ENCODE measurements around the gene ZNF254.
A peak's percentile ranks its signal among the peaks of the same experiment; 100 is the strongest.

ZNF254 gene

DNA sequence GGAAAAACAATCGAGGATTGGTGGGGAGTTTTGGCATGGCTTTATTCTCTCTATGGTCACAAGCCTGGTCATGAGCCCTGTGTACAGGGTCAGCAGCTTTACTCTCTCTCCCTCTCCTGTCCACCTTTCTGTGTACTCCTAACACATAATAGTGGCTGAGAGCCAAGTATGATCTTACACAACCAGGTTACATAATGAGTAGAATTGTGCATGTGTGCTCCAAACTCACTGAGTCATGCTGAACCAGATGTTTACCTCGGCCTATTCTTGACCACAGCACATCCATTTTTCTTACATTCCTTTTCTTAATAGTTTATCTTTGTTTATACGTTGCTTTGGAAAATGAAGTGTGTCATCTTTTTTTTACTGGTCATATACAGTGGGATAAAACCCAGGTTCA lies 53.1 kb downstream of the ZNF254 start:
- H4K8ac ChIP-seq (ENCODE audit: low read depth, low read length): no peak overlapping the region
- H3K23ac ChIP-seq (ENCODE audit: low read length): no peak overlapping the region
- H2AFZ ChIP-seq (ENCODE audit: insufficient read depth, low read length, poor library complexity): no peak overlapping the region
- H3K27me3 ChIP-seq (ENCODE audit: insufficient read depth, low read length): no peaks in the 10 kb centered on the region
- no peak overlapping the region for H2BK12ac ChIP-seq (ENCODE audit: low read length)
- H2BK120ac ChIP-seq (ENCODE audit: insufficient read depth, low read length, poor library complexity): no peak overlapping the region
- no peaks in the 10 kb centered on the region for H3K79me2 ChIP-seq (ENCODE audit: control insufficient read depth, insufficient read depth, low read length, poor library complexity)
- H3K27ac ChIP-seq (ENCODE audit: low read depth, low read length): no peak overlapping the region
- H3K4me2 ChIP-seq (ENCODE audit: low read length): no peak overlapping the region
- peaks cover 0 to 7% of the 10 kb centered on the region in 2 experiments for H3K36me3 ChIP-seq (ENCODE audit: control insufficient read depth in 1 of 2, insufficient read depth in 2 of 2, low read length in 2 of 2)
- no peak overlapping the region for H2AK5ac ChIP-seq (ENCODE audit: low read length)
- no peak overlapping the region for H4K91ac ChIP-seq (ENCODE audit: low read depth, low read length)
- H3K9ac ChIP-seq (ENCODE audit: low read length): no peak overlapping the region
- no peak overlapping the region for H2BK5ac ChIP-seq (ENCODE audit: low read depth, low read length, poor library complexity)
- H4K12ac ChIP-seq (ENCODE audit: low read depth, low read length): no peak overlapping the region
- peaks cover 7 to 11% of the 10 kb centered on the region in 2 experiments for H3K4me1 ChIP-seq (ENCODE audit: control insufficient read depth in 1 of 2, insufficient read depth in 2 of 2, low read length in 2 of 2)
- H3K4ac ChIP-seq (ENCODE audit: low read depth, low read length): no peak overlapping the region
- no peaks in the 10 kb centered on the region for H3K79me1 ChIP-seq (ENCODE audit: low read length)
- no CpG with 5 or more reads among the region's 3 CpGs for WGBS (ENCODE audit: extremely low coverage, insufficient coverage, insufficient read length)
- no peak overlapping the region for H3K4me3 ChIP-seq (ENCODE audit: low read depth, low read length)
- peak; percentile 49 to 80 for DNase-seq
- H3K14ac ChIP-seq (ENCODE audit: low read length): no peak overlapping the region
- H3K9me3 ChIP-seq (ENCODE audit: insufficient read depth, low read depth, low read length): peaks cover 3% of the 10 kb centered on the region
- no peak overlapping the region for H3K18ac ChIP-seq (ENCODE audit: low read length)

DNA sequence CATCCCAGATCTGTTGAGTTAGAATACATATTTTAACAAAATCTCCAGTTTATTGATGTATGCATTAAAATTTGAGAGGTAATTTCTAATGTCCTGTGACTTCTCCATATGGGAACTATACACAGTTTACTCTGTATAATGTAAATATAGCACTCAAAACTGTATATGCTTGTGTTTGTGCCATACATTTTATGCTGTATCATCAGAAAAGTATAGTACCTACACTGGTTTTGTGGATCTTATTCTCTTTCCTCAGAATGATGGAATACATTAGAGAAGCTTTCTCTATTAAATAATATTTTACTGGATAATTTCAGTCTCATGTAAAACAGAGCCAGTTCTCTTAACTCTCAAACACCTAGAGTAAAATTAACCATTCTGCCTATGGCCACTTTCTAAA lies 53.6 kb downstream of the ZNF254 start:
- H3K79me2 ChIP-seq (ENCODE audit: control insufficient read depth, insufficient read depth, low read length, poor library complexity): no peaks in the 10 kb centered on the region
- no peaks in the 10 kb centered on the region for H3K79me1 ChIP-seq (ENCODE audit: low read length)
- H3K27me3 ChIP-seq (ENCODE audit: insufficient read depth, low read length): no peaks in the 10 kb centered on the region
- no peak for DNase-seq
- no peak overlapping the region for H2AK5ac ChIP-seq (ENCODE audit: low read length)
- H2AFZ ChIP-seq (ENCODE audit: insufficient read depth, low read length, poor library complexity): no peak overlapping the region
- no peak overlapping the region for H4K12ac ChIP-seq (ENCODE audit: low read depth, low read length)
- no peak overlapping the region for H2BK12ac ChIP-seq (ENCODE audit: low read length)
- no peak overlapping the region for H2BK5ac ChIP-seq (ENCODE audit: low read depth, low read length, poor library complexity)
- no peak overlapping the region for H3K27ac ChIP-seq (ENCODE audit: low read depth, low read length)
- no peak overlapping the region for H3K9ac ChIP-seq (ENCODE audit: low read length)
- H2BK120ac ChIP-seq (ENCODE audit: insufficient read depth, low read length, poor library complexity): no peak overlapping the region
- H3K4me3 ChIP-seq (ENCODE audit: low read depth, low read length): no peak overlapping the region
- no peak overlapping the region for H3K18ac ChIP-seq (ENCODE audit: low read length)
- H3K9me3 ChIP-seq (ENCODE audit: insufficient read depth, low read depth, low read length): peaks cover 3% of the 10 kb centered on the region
- H3K4ac ChIP-seq (ENCODE audit: low read depth, low read length): no peak overlapping the region
- H3K23ac ChIP-seq (ENCODE audit: low read length): no peak overlapping the region
- H3K14ac ChIP-seq (ENCODE audit: low read length): no peak overlapping the region
- no peak overlapping the region for H4K8ac ChIP-seq (ENCODE audit: low read depth, low read length)
- H3K4me1 ChIP-seq (ENCODE audit: control insufficient read depth in 1 of 2, insufficient read depth in 2 of 2, low read length in 2 of 2): peaks cover 7 to 11% of the 10 kb centered on the region in 2 experiments
- peaks cover 0 to 7% of the 10 kb centered on the region in 2 experiments for H3K36me3 ChIP-seq (ENCODE audit: control insufficient read depth in 1 of 2, insufficient read depth in 2 of 2, low read length in 2 of 2)
- H4K91ac ChIP-seq (ENCODE audit: low read depth, low read length): no peak overlapping the region
- no peak overlapping the region for H3K4me2 ChIP-seq (ENCODE audit: low read length)

DNA sequence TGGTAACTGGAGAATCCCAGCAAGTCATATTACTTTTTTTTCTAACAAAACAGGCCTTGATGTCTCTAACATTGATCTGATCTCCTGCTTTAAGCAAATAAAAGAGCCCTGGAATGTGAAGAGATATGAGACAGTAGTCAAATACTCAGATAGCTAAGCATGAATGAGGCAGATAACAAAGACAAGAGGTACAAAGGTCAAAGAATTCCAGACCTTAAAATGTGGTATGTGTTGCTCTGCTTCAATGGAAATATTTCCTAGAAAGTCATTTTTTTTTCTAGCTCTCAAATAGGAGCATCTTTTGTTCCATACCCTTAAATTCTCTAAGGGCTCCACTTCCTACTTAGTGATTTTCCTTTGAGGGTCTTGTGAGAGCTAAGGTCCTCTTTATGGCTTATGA lies 54.6 kb downstream of the ZNF254 start:
- peaks cover 3% of the 10 kb centered on the region for H3K9me3 ChIP-seq (ENCODE audit: insufficient read depth, low read depth, low read length)
- no peak overlapping the region for H3K4me2 ChIP-seq (ENCODE audit: low read length)
- H3K14ac ChIP-seq (ENCODE audit: low read length): no peak overlapping the region
- no peak overlapping the region for H2AFZ ChIP-seq (ENCODE audit: insufficient read depth, low read length, poor library complexity)
- H3K4me1 ChIP-seq (ENCODE audit: control insufficient read depth in 1 of 2, insufficient read depth in 2 of 2, low read length in 2 of 2): peaks cover 7 to 11% of the 10 kb centered on the region in 2 experiments
- H3K23ac ChIP-seq (ENCODE audit: low read length): no peak overlapping the region
- H2BK120ac ChIP-seq (ENCODE audit: insufficient read depth, low read length, poor library complexity): no peak overlapping the region
- no peak overlapping the region for H4K12ac ChIP-seq (ENCODE audit: low read depth, low read length)
- H3K4me3 ChIP-seq (ENCODE audit: low read depth, low read length): no peak overlapping the region
- no peak overlapping the region for H2BK12ac ChIP-seq (ENCODE audit: low read length)
- no peak overlapping the region for H2BK5ac ChIP-seq (ENCODE audit: low read depth, low read length, poor library complexity)
- H2AK5ac ChIP-seq (ENCODE audit: low read length): no peak overlapping the region
- H3K79me1 ChIP-seq (ENCODE audit: low read length): no peaks in the 10 kb centered on the region
- H3K27me3 ChIP-seq (ENCODE audit: insufficient read depth, low read length): no peaks in the 10 kb centered on the region
- H4K91ac ChIP-seq (ENCODE audit: low read depth, low read length): no peak overlapping the region
- no peak overlapping the region for H3K18ac ChIP-seq (ENCODE audit: low read length)
- peak in 1 of 2 donors; percentile 71 for DNase-seq
- H3K36me3 ChIP-seq (ENCODE audit: control insufficient read depth in 1 of 2, insufficient read depth in 2 of 2, low read length in 2 of 2): peaks cover 0 to 7% of the 10 kb centered on the region in 2 experiments
- no peak overlapping the region for H3K9ac ChIP-seq (ENCODE audit: low read length)
- no peak overlapping the region for H3K4ac ChIP-seq (ENCODE audit: low read depth, low read length)
- H4K8ac ChIP-seq (ENCODE audit: low read depth, low read length): no peak overlapping the region
- no peak overlapping the region for H3K27ac ChIP-seq (ENCODE audit: low read depth, low read length)
- no peaks in the 10 kb centered on the region for H3K79me2 ChIP-seq (ENCODE audit: control insufficient read depth, insufficient read depth, low read length, poor library complexity)

DNA sequence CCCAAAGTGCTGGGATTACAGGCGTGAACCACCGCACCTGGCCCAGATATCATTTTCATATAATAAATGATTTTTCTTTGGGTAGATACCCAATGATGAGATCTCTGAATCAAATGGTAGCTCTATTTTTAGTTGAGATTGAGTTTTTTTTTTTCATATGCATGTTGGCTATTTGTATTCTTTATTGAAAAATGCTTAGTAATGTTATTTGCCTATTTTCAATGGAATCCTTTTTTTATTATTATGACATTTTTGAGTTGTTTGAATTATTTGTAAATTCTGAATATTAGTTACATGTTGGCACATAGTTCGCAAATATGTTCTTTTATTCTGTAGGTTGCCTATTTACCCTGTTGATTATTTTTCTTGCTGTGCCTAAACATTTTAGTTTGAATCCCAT lies 55.8 kb downstream of the ZNF254 start:
- no peak for DNase-seq
- H3K4me3 ChIP-seq (ENCODE audit: low read depth, low read length): no peak overlapping the region
- no peak overlapping the region for H2BK5ac ChIP-seq (ENCODE audit: low read depth, low read length, poor library complexity)
- H3K14ac ChIP-seq (ENCODE audit: low read length): no peak overlapping the region
- no peaks in the 10 kb centered on the region for H3K79me2 ChIP-seq (ENCODE audit: control insufficient read depth, insufficient read depth, low read length, poor library complexity)
- H3K79me1 ChIP-seq (ENCODE audit: low read length): no peaks in the 10 kb centered on the region
- H3K4ac ChIP-seq (ENCODE audit: low read depth, low read length): no peak overlapping the region
- H3K4me1 ChIP-seq (ENCODE audit: control insufficient read depth in 1 of 2, insufficient read depth in 2 of 2, low read length in 2 of 2): peaks cover 0 to 2% of the 10 kb centered on the region in 2 experiments
- H3K9ac ChIP-seq (ENCODE audit: low read length): no peak overlapping the region
- no peak overlapping the region for H3K23ac ChIP-seq (ENCODE audit: low read length)
- H4K8ac ChIP-seq (ENCODE audit: low read depth, low read length): no peak overlapping the region
- H2BK120ac ChIP-seq (ENCODE audit: insufficient read depth, low read length, poor library complexity): no peak overlapping the region
- H4K12ac ChIP-seq (ENCODE audit: low read depth, low read length): no peak overlapping the region
- no peak overlapping the region for H4K91ac ChIP-seq (ENCODE audit: low read depth, low read length)
- no peaks in the 10 kb centered on the region for H3K36me3 ChIP-seq (ENCODE audit: control insufficient read depth in 1 of 2, insufficient read depth in 2 of 2, low read length in 2 of 2)
- no peak overlapping the region for H3K18ac ChIP-seq (ENCODE audit: low read length)
- no peak overlapping the region for H2AFZ ChIP-seq (ENCODE audit: insufficient read depth, low read length, poor library complexity)
- WGBS (ENCODE audit: extremely low coverage, insufficient coverage, insufficient read length): no CpG with 5 or more reads among the region's 3 CpGs
- no peak overlapping the region for H3K27ac ChIP-seq (ENCODE audit: low read depth, low read length)
- H2AK5ac ChIP-seq (ENCODE audit: low read length): no peak overlapping the region
- H2BK12ac ChIP-seq (ENCODE audit: low read length): no peak overlapping the region
- no peak overlapping the region for H3K4me2 ChIP-seq (ENCODE audit: low read length)
- no peaks in the 10 kb centered on the region for H3K27me3 ChIP-seq (ENCODE audit: insufficient read depth, low read length)
- no peaks in the 10 kb centered on the region for H3K9me3 ChIP-seq (ENCODE audit: insufficient read depth, low read depth, low read length)
